Effector CD8-positive, alpha-beta T cell (primary cell): ENCODE results near the gene CLDN22.

Source experiments
- DNase-seq: peaks from one replicate; lab custom pipeline; 2025; lab: John Stamatoyannopoulos, UW

The CLDN22 gene

DNA sequence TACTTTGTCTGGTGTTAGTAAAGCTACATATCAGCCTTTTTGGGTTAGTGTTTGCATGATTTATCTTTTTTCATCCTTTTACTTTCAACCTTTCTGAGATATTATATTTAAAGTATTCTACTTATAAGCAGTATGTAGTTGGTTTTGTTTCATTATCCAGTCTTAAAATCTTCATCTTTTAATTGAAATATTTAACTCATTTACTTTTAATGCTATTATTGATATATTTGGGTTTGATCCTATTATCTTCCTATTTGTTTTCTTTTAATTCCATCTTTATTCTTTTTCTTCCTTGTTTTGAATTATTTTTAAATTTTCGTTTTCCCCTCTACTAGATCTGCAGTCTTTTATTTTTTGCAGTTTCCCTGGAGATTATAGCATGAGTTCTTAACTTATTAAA is 44.0 kb downstream of the CLDN22 start:
- no peak for DNase-seq

DNA sequence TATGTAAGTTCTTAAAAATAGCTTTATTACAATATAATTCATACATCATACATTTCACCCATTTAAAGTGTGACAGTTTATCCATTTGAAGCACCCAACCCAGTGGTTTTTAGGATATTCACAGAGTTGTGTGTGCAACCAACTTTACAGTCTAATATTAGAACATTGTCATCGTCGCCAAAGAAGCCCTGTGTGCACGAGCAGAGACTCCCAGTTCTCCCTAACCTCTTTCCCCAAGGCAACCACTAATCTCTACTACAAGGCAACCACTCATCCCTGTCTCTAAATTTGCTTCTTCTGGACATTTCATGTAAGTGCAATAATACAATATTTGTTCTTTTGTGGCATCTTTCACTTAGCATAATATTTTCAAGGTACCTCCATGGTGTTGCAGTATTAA is 47.7 kb downstream of the CLDN22 start:
- no peak for DNase-seq

DNA sequence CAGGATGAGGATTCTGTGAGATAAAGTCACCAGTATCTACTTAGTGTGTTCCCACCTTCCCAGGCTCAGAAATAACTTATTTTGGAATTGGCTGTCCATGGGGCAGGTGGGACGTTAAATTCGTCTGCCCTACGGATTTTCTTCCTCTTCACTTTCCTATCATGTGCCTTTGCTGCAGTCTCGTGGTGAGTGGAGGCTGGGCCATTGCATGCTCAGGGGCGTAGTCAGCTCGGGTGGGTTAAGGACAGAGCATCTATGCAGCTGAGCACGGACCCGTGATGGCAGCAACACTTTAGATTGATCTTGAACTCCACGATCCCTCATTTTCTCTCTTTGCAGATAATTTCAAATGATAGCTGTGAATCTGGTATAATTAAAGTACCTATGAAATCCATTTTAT is 51.5 kb downstream of the CLDN22 start:
- no peak for DNase-seq
